ENCODE data around the gene FREM2. TPM values are rescaled to one million over a fixed set of nuclear protein-coding genes. Genes with fewer than 3 reads are reported as not detected.

Gene FREM2
- total RNA-seq, 4 donors from 2014 or later, result 32.0 to 54.6 (median 46.2) TPM

DNA sequence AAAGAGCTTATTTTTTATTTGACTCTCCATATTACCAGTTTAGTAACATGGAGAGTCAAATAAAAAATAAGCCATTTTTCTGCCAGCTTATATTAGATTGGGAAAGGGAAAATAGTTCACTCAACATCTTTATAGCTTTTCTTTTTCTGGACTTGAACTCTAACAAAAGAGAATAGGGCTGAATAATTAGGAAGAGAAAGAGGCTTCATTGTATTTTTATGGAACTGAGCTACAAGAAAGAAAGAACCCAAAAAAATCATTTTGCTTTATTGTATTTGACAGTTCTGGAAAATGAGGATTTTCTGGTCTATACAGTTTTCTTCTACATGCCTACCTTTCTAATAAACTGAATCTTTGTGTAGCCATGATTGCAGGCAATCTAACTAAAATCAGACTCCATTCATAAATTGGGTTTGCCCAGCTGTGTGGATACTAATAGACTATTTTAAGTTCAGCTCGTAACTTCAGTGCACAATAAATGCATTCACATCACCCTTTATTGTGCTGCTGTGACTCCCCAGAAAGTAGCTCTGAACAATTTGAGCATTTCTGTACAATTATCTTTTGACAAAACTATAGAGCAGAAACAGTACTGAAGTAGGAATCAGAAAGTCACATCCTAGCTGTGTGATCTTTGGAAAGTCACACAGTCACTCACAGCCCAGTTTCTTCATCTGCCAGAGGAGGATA is 188.5 kb downstream of the FREM2 start:
- TF ChIP-seq, protein P1, sequence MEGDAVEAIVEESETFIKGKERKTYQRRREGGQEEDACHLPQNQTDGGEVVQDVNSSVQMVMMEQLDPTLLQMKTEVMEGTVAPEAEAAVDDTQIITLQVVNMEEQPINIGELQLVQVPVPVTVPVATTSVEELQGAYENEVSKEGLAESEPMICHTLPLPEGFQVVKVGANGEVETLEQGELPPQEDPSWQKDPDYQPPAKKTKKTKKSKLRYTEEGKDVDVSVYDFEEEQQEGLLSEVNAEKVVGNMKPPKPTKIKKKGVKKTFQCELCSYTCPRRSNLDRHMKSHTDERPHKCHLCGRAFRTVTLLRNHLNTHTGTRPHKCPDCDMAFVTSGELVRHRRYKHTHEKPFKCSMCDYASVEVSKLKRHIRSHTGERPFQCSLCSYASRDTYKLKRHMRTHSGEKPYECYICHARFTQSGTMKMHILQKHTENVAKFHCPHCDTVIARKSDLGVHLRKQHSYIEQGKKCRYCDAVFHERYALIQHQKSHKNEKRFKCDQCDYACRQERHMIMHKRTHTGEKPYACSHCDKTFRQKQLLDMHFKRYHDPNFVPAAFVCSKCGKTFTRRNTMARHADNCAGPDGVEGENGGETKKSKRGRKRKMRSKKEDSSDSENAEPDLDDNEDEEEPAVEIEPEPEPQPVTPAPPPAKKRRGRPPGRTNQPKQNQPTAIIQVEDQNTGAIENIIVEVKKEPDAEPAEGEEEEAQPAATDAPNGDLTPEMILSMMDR (IDR thresholded peaks at IDR 0.05), result no peak
- TF ChIP-seq POLR2A (IDR thresholded peaks at IDR 0.05), result no peak
- no peaks in the 10 kb centered on the region for H3K4me1 ChIP-seq

DNA sequence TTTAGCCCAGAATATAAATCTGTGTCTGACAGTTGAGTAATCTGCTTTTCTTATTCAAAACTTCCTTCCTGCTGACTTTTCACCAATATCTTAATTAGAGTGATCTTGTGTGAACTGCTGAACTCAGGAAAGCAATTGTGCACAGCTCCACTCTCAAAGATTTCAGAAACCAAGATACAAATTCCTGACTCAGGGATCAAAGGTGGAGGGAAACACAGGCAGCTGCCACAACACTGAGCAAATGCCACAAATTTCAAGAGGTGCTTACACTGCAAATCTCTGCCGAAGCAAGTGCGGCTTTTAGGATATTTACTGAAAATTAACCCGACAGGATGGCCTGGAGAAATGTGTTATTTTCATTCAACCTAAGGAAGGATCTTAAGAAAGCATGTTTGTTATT is 192.4 kb downstream of the FREM2 start:
- no peak overlapping the region for H3K4me3 ChIP-seq (replicated peaks in 1 of 3)
- no peak for TF ChIP-seq POLR2A (IDR thresholded peaks at IDR 0.05)
- TF ChIP-seq, protein P1 (IDR thresholded peaks at IDR 0.05), result no peak
- H3K36me3 ChIP-seq, result peaks cover 4 to 17% of the 10 kb centered on the region in 2 donors
- no peaks in the 10 kb centered on the region for H3K9me3 ChIP-seq
- H3K27me3 ChIP-seq, result no peaks in the 10 kb centered on the region
- 75 to 83% methylated on average over 3 of the region's 3 CpGs for WGBS, 2 donors
- no peaks in the 10 kb centered on the region for H3K4me1 ChIP-seq
- intact Hi-C loops (cut with DNase I), result no loop called here
- no peak overlapping the region for H3K27ac ChIP-seq
- no peak for DNase-seq

More for the DNA sequence above, 188.5 kb downstream of the FREM2 start:
- Histone ChIP-seq H3K27ac (no peak overlapping the region), H3K27me3 (no peaks in the 10 kb centered on the region), H3K4me3 (replicated peaks in 1 of 3) (no peak overlapping the region), H3K36me3 (peaks cover under 1 to 14% of the 10 kb centered on the region in 2 donors), H3K9me3 (no peaks in the 10 kb centered on the region)
- DNase-seq, result no peak
- intact Hi-C loops (cut with DNase I), result no loop called here
- WGBS, 2 donors, result 81 to 83% methylated on average over 1 of the region's 1 CpG

DNA sequence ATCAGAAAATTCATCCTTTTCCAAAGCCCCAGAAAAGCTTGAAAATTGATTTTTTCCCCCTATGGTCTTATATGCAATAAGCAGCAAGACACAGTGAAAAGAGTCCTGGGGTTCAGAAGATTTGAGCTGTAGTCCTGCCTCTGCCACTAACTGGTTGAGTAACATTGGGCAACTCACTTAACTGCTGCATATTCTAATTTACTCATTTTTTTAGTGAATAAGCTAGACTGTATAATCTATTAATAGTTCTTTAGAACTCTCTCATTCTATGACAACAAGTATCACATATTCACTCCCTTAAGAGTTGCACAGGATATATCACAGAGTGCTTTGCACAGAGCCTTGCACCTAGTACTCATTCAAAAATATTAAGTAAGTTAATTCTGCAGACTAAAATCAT is 192.9 kb downstream of the FREM2 start:
- no peak overlapping the region for H3K27ac ChIP-seq
- no peaks in the 10 kb centered on the region for H3K4me1 ChIP-seq
- intact Hi-C loops (cut with DNase I), result no loop called here
- no peaks in the 10 kb centered on the region for H3K9me3 ChIP-seq
- no peak for DNase-seq
- no peaks in the 10 kb centered on the region for H3K27me3 ChIP-seq
- H3K36me3 ChIP-seq, result peaks cover 4 to 17% of the 10 kb centered on the region in 2 donors
- H3K4me3 ChIP-seq (replicated peaks in 1 of 3), result no peak overlapping the region
- TF ChIP-seq, protein P1 (IDR thresholded peaks at IDR 0.05), result no peak

DNA sequence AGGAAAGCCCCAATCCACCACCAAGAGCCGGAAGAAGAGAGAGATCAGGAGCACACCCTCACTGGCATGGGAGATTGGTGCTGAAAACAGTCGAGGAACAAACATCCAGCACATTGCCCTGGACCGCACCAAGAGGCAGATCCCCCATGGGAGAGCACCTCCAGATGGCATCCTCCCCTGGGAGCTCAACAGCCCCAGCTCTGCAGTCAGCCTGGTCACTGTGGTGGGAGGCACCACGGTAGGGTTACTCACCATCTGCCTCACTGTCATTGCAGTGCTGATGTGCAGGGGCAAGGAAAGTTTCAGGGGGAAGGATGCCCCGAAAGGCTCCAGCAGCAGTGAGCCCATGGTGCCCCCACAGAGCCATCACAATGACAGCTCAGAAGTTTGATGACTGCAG is 193.5 kb downstream of the FREM2 start:
- intact Hi-C loops (cut with DNase I), result no loop called here
- 95 to 97% methylated on average over 5 of the region's 5 CpGs for WGBS, 2 donors
- H3K27me3 ChIP-seq, result no peaks in the 10 kb centered on the region
- DNase-seq, result no peak
- no peak overlapping the region for H3K27ac ChIP-seq
- TF ChIP-seq, protein P1 (IDR thresholded peaks at IDR 0.05), result no peak
- no peak for TF ChIP-seq POLR2A (IDR thresholded peaks at IDR 0.05)
- peaks cover 4 to 17% of the 10 kb centered on the region in 2 donors for H3K36me3 ChIP-seq
- no peaks in the 10 kb centered on the region for H3K4me1 ChIP-seq
- no peak overlapping the region for H3K4me3 ChIP-seq (replicated peaks in 1 of 3)
- no peaks in the 10 kb centered on the region for H3K9me3 ChIP-seq

DNA sequence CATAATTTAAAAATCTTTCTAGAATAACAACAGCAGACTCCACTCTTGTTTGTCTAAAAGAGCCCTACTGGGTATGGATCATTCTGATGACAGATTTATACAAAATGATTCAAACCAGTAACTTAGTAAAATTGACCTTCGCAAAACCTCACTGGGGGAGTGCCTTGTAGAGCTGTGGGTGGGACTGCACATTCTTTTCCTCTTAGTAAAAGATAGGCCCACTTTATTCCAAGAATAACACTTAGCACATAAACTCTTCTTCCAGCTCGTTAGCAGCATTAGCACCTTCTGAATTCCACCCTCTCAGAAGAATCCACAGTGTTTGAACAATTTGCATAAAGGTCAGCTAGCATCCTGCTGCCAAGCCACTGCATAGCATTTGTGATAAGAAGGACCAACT is 196.9 kb downstream of the FREM2 start:
- WGBS, 2 donors, result 71 to 76% methylated on average over 2 of the region's 2 CpGs
- Histone ChIP-seq H3K27ac (no peak overlapping the region), H3K36me3 (peaks cover 4% of the 10 kb centered on the region in 2 donors), H3K9me3 (no peaks in the 10 kb centered on the region), H3K4me1 (no peaks in the 10 kb centered on the region), H3K4me3 (replicated peaks in 1 of 3) (no peak overlapping the region), H3K27me3 (no peaks in the 10 kb centered on the region)
- no peak for DNase-seq
- no peak for TF ChIP-seq POLR2A (IDR thresholded peaks at IDR 0.05)
- TF ChIP-seq, protein P1 (IDR thresholded peaks at IDR 0.05), result no peak
- intact Hi-C loops (cut with DNase I), result no loop called here
